ENCODE data around the gene CNTN5.

Gene CNTN5

DNA sequence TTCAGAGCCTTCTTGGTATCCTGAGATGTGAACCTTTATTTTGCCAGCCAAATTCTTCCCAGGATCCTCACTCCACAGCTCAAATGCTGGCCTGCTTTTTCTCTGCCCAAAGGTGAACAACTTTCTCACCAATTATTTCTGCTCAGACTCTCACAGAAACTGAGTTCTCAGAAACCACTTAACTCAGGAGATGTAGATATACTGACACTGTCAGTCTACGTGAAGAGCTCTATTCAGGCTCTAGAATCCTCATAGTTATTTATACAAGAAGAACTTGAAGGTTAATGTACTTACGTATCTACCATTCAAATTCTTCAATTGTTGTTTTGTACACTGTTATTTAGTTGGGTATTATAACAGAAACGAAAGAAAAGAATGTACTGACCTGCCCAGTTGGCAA lies 666.1 kb downstream of the CNTN5 start:
- no peak for DNase-seq (ENCODE audit: extremely low read depth, low read depth)
- TF ChIP-seq, protein P1, sequence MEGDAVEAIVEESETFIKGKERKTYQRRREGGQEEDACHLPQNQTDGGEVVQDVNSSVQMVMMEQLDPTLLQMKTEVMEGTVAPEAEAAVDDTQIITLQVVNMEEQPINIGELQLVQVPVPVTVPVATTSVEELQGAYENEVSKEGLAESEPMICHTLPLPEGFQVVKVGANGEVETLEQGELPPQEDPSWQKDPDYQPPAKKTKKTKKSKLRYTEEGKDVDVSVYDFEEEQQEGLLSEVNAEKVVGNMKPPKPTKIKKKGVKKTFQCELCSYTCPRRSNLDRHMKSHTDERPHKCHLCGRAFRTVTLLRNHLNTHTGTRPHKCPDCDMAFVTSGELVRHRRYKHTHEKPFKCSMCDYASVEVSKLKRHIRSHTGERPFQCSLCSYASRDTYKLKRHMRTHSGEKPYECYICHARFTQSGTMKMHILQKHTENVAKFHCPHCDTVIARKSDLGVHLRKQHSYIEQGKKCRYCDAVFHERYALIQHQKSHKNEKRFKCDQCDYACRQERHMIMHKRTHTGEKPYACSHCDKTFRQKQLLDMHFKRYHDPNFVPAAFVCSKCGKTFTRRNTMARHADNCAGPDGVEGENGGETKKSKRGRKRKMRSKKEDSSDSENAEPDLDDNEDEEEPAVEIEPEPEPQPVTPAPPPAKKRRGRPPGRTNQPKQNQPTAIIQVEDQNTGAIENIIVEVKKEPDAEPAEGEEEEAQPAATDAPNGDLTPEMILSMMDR (IDR thresholded peaks at IDR 0.05; ENCODE audit: low read depth, low read length), result no peak

DNA sequence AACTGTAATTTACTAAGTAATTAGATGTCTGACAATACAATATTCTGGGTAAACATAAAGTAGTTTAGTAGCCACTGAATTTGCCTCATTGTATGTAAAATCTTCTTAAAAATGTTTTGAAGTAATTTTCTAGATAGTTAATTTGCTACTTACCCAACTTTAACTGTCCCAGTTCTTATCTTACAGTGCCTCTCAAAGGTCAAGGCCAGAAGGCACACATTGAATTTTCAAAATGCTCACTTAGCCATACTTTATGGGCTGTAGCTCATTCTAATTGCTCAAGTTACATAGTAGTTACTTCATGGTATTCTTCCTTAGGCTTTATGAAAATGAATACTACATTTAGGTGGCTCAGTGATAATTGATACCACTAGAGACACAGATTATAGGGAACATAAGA lies 666.6 kb downstream of the CNTN5 start:
- TF ChIP-seq, protein P1 (IDR thresholded peaks at IDR 0.05; ENCODE audit: low read depth, low read length), result no peak
- DNase-seq (ENCODE audit: extremely low read depth, low read depth), result no peak

DNA sequence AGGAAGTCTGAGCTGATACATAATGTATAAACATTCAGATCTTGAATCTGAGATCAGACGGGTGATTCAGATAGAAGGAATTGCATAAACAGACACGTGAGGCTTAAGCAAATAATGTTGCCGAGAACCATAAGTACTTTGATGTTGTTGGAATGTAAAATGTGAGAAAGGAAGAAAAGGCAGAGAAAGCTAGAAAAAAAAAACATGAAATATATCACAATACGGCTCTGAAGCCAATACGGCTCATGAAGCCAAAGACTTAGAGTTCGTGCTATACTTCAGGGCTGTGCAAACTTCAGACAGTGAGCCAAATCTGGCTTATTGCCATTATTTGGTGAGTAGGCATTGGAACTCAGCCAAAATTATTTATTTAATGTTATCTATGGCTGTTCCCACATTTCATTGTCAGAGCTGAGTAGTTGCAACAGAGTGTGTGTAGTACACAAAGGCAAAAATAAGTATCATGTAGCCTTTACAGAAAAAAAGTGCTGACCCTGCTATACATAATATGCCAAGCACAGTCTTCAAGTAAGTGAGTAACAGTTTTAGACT lies 673.3 kb downstream of the CNTN5 start:
- DNase-seq (ENCODE audit: extremely low read depth, low read depth), result no peak
- TF ChIP-seq, protein P1 (IDR thresholded peaks at IDR 0.05; ENCODE audit: low read depth, low read length), result no peak

DNA sequence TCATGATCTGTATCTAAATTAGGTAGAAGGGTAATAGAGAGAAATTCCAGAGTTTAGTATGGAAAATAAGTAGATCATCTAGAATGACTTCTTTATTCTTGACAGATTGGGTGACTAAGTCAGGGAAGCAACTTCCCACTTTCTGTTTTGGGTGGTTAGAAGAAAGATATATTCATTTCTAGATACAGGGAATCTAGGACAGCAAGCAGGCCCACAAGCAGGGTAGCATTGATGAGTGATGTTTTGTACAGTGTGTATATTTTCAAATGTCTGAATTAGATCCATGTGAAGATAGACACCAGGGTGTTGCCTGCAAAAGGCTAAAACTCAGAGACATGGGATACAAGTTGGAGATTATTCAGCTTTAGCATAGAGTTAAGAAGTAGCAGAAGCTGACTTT lies 674.4 kb downstream of the CNTN5 start:
- TF ChIP-seq, protein P1 (IDR thresholded peaks at IDR 0.05; ENCODE audit: low read depth, low read length), result no peak
- no peak for DNase-seq (ENCODE audit: extremely low read depth, low read depth)

DNA sequence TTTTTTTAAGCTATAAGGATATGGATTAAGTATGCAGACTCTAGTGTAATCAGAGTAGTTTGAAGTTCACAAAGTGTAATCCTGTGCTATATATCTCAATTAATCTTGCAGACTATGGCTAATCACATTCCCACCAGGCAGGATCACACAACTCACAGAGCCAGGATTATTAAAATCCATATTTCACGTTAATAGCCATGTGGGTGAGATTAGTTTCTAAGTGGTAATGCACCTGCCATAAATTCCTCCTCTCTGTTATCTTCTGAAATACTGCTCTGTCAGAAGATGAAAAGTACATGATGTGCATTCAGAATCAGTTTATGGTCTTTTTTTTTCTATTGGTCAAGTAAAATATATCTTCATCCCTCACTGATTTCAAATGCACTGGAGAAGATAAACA lies 686.1 kb downstream of the CNTN5 start:
- TF ChIP-seq, protein P1 (IDR thresholded peaks at IDR 0.05; ENCODE audit: low read depth, low read length), result no peak
- no peak for DNase-seq (ENCODE audit: extremely low read depth, low read depth)

DNA sequence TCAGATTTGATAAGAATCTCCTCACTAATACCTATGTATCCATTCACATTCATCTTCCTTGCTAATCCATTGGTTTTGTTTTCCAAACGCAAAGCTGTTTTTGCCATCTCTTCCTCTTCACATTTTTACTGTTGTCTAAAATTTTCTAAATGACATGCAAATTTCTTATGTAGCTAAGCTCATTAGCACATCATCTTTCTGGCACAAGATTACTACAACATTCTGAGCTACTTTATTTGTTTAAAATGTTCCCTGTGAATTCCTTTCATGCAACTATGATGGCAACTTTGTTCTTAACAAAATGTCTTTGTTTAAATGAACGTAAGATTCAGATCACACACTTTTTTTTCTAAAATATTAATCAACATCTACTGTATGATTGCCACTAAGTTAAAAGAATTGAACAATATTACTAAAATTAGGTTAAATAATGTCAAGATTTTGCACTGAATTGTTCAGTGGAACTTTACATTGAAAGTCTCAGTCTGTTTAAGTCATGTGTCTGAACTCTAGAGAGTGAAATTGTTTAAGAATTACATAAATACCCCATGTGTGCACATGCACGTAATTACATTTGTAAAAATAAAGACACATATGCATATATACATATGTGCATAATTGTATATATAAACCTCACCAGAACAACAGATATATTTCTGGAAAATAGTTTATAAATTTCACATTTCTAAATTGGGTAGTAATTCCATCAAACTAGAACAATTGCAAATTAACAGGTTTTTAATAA lies 688.4 kb downstream of the CNTN5 start:
- no peak for DNase-seq (ENCODE audit: extremely low read depth, low read depth)
- TF ChIP-seq, protein P1 (IDR thresholded peaks at IDR 0.05; ENCODE audit: low read depth, low read length), result no peak

DNA sequence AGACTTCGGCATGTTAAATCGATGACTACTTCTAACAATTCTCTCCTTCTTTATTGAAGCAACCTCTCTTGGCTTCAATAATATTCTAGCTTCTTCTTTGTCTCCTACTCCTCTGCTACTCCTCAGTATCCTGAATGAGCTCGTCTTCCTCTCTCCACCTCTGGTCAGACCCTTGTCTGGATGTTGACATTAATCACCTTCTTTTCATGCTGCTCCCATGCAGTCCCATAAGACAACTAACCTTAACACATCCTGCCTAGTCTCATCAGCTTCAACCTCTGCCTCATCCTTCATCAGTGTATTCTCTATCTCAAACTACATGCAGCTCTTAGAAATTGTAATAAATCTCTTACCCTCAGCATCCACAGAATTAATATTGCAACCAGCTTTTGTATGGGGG lies 695.6 kb downstream of the CNTN5 start:
- no peak for DNase-seq (ENCODE audit: extremely low read depth, low read depth)
- TF ChIP-seq, protein P1 (IDR thresholded peaks at IDR 0.05; ENCODE audit: low read depth, low read length), result no peak
